Measurements from ENCODE around the gene ARHGAP23. TPM values are rescaled to one million over a fixed set of nuclear protein-coding genes. Genes with fewer than 3 reads are reported as not detected.

Gene ARHGAP23
- total RNA-seq, 2 donors from 2014 or later, result 9.4 to 18.0 TPM

DNA sequence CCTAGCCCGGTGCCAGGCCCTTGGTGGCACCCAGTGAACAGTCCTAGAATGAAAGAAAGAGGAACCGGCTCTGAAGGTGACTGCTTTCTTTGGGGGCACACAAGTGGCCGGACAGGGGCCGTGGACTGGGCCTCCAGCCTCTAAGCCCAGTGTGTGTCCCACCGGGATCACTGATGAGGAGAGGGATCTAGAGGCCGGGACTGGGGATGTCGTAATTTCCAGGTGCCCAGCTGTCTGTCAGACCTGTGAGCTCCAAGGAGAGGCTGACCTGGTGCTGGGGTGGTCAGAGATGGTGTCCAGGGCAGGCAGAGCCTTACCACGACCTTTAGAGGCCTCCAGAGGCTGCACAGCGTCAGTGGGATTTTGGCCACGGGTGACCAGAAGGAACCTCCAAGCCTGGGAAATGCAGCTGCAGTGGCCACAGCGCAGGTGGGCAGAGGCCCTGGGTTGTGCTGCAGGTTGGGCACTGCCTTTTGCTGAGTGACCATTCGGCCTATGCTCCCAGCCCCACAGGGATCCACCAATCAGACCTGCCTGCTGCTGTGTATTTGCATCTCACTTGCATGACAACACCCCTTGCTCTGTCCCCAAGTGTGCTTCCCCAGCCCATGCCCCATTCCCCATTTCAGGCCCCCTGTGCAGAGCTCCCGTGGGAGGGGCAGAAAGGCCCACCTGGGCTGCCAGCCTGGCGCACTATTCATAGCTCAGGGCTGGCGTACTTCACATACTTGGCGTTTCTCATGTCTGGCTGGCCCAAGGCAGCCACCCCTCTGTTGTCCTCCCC is 12.5 kb downstream of the ARHGAP23 start:
- WGBS, 2 experiments (ENCODE audit: insufficient coverage in 1 of 2, insufficient read length in 1 of 2), result 73 to 74% methylated on average over 10 to 16 of the region's 16 CpGs
- no peak overlapping the region for H3K27ac Mint-ChIP-seq

GRCh38 chr17:38441429-38442061 is 13.3 kb downstream of the ARHGAP23 start:
- no peak overlapping the region for H3K4me3 Mint-ChIP-seq
- H3K36me3 Mint-ChIP-seq (ENCODE audit: low read depth), result no peaks in the 10 kb centered on the region
- Histone ChIP-seq H3K9me3 (ENCODE audit: control insufficient read depth, low read length) (no peaks in the 10 kb centered on the region), H3K4me1 (ENCODE audit: control insufficient read depth, insufficient read depth, low read length) (no peaks in the 10 kb centered on the region), H3K27me3 (ENCODE audit: control insufficient read depth, insufficient read depth, low read length, poor library complexity, severe bottlenecking) (no peaks in the 10 kb centered on the region), H3K27ac (ENCODE audit: low read depth, low read length) (no peak overlapping the region), H3K36me3 (ENCODE audit: control insufficient read depth, insufficient read depth, low read length) (no peaks in the 10 kb centered on the region), H3K4me3 (ENCODE audit: low read length) (no peak overlapping the region), H3K9ac (ENCODE audit: extremely low read depth, low read length, poor library complexity, severe bottlenecking) (no peak overlapping the region)
- no peak for TF ChIP-seq CTCF (conservative IDR thresholded peaks at IDR 0.05)
- H3K27ac Mint-ChIP-seq, result no peak overlapping the region
- H3K27me3 Mint-ChIP-seq (ENCODE audit: insufficient read depth), result peaks cover 6% of the 10 kb centered on the region
- H3K9me3 Mint-ChIP-seq, result no peaks in the 10 kb centered on the region
- DNase-seq, result peak; percentile 68
- WGBS, 2 experiments (ENCODE audit: insufficient coverage in 1 of 2, insufficient read length in 1 of 2), result 82 to 86% methylated on average over 7 to 9 of the region's 9 CpGs
- no peaks in the 10 kb centered on the region for H3K4me1 Mint-ChIP-seq

More for the DNA sequence above, 12.5 kb downstream of the ARHGAP23 start:
- Mint-ChIP-seq H3K4me1 (no peaks in the 10 kb centered on the region), H3K27me3 (ENCODE audit: insufficient read depth) (peaks cover 6% of the 10 kb centered on the region), H3K4me3 (no peak overlapping the region), H3K9me3 (no peaks in the 10 kb centered on the region), H3K36me3 (ENCODE audit: low read depth) (no peaks in the 10 kb centered on the region)
- Histone ChIP-seq H3K9ac (ENCODE audit: extremely low read depth, low read length, poor library complexity, severe bottlenecking) (no peak overlapping the region), H3K27ac (ENCODE audit: low read depth, low read length) (no peak overlapping the region), H3K36me3 (ENCODE audit: control insufficient read depth, insufficient read depth, low read length) (no peaks in the 10 kb centered on the region), H3K4me3 (ENCODE audit: low read length) (no peak overlapping the region), H3K27me3 (ENCODE audit: control insufficient read depth, insufficient read depth, low read length, poor library complexity, severe bottlenecking) (no peaks in the 10 kb centered on the region), H3K9me3 (ENCODE audit: control insufficient read depth, low read length) (no peaks in the 10 kb centered on the region), H3K4me1 (ENCODE audit: control insufficient read depth, insufficient read depth, low read length) (no peaks in the 10 kb centered on the region)
- no peak for TF ChIP-seq CTCF (conservative IDR thresholded peaks at IDR 0.05)
- peak; percentile 96 for DNase-seq

GRCh38 chr17:38442548-38442947 is 14.3 kb downstream of the ARHGAP23 start:
- 85 to 97% methylated on average over 3 to 4 of the region's 4 CpGs for WGBS, 2 experiments (ENCODE audit: insufficient coverage in 1 of 2, insufficient read length in 1 of 2)
- TF ChIP-seq CTCF (conservative IDR thresholded peaks at IDR 0.05), result no peak
- H3K36me3 Mint-ChIP-seq (ENCODE audit: low read depth), result no peaks in the 10 kb centered on the region
- Histone ChIP-seq H3K27ac (ENCODE audit: low read depth, low read length) (no peak overlapping the region), H3K9me3 (ENCODE audit: control insufficient read depth, low read length) (no peaks in the 10 kb centered on the region), H3K27me3 (ENCODE audit: control insufficient read depth, insufficient read depth, low read length, poor library complexity, severe bottlenecking) (no peaks in the 10 kb centered on the region), H3K9ac (ENCODE audit: extremely low read depth, low read length, poor library complexity, severe bottlenecking) (no peak overlapping the region), H3K4me1 (ENCODE audit: control insufficient read depth, insufficient read depth, low read length) (no peaks in the 10 kb centered on the region), H3K36me3 (ENCODE audit: control insufficient read depth, insufficient read depth, low read length) (no peaks in the 10 kb centered on the region), H3K4me3 (ENCODE audit: low read length) (no peak overlapping the region)
- H3K9me3 Mint-ChIP-seq, result no peaks in the 10 kb centered on the region
- DNase-seq, result no peak
- no peaks in the 10 kb centered on the region for H3K4me1 Mint-ChIP-seq
- no peak overlapping the region for H3K27ac Mint-ChIP-seq
- peaks cover 6% of the 10 kb centered on the region for H3K27me3 Mint-ChIP-seq (ENCODE audit: insufficient read depth)
- no peak overlapping the region for H3K4me3 Mint-ChIP-seq

Data from endodermal cell (in vitro differentiated cells).